Activated T-helper 1 cell treated with anti-CD3 and anti-CD28 coated beads, Interleukin-2, amount 50 U/mL, for 16 hours (primary cell): ENCODE results near the gene SLITRK2.

ENCODE experiments used
- DNase-seq, 2 donors: peaks; one replicate each; pipeline ENCODE4 v3.0.0-alpha.2; 2020; ENCODE audit warnings: low read depth in 1 of 2, low spot score in 1 of 2

SLITRK2 gene, protein sequence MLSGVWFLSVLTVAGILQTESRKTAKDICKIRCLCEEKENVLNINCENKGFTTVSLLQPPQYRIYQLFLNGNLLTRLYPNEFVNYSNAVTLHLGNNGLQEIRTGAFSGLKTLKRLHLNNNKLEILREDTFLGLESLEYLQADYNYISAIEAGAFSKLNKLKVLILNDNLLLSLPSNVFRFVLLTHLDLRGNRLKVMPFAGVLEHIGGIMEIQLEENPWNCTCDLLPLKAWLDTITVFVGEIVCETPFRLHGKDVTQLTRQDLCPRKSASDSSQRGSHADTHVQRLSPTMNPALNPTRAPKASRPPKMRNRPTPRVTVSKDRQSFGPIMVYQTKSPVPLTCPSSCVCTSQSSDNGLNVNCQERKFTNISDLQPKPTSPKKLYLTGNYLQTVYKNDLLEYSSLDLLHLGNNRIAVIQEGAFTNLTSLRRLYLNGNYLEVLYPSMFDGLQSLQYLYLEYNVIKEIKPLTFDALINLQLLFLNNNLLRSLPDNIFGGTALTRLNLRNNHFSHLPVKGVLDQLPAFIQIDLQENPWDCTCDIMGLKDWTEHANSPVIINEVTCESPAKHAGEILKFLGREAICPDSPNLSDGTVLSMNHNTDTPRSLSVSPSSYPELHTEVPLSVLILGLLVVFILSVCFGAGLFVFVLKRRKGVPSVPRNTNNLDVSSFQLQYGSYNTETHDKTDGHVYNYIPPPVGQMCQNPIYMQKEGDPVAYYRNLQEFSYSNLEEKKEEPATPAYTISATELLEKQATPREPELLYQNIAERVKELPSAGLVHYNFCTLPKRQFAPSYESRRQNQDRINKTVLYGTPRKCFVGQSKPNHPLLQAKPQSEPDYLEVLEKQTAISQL

GRCh38 chrX:145817331-145818185 is at the start of gene SLITRK2:
Gene SLITRK2, plus strand, starts transcription at chrX:145817829. Its CDS starts 4,597 bp downstream, at chrX:145822426.
- DNase-seq, result no peak

GRCh38 chrX:145773006-145773405 is 44.6 kb upstream of the SLITRK2 start:
- DNase-seq, result no peak

- DNase-seq, result no peak
These were observed 25.3 kb upstream of the SLITRK2 start for GRCh38 chrX:145792281-145792680.

DNA sequence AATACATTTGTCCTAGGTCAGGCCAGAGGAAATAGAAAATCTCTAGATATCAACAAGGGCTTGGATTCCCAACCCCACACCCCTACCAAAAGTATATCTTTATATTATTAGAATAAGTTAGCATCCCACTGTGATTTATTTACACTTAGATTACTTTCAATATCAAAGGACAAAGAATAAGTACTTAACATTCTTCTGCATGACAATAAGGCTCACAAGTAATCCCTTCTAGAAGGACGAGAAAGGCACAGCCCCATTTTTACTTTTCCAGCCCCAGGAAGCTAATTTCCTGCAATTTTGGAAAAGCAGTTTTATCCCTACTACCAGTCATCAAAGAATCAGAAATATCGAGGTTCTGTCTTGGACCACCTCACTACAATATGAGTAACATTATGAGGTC is 14.1 kb upstream of the SLITRK2 start:
- DNase-seq, result no peak

DNA sequence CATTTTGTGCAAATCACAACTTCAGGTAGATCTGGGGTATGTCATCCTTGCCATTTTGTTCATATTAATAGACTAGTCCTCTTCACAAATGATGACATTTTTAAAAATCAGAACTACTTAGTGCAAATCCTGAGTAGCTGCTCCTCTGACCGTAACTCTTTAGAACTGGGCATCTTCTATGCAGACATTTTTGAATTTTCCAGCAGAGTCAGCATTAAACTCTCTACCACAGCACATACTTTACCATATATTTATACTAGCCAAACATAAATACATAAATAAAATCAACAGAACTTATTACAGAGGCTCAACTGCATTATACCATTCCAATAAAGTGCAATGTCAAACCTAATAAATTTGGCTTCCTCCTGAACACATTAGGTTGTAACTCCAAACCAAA is 4.5 kb upstream of the SLITRK2 start:
- DNase-seq, result no peak

GRCh38 chrX:145816601-145817315 is 871 bp upstream of the SLITRK2 start:
- DNase-seq, result no peak

GRCh38 chrX:145818186-145819113 is 821 bp downstream of the SLITRK2 start:
- no peak for DNase-seq

DNA sequence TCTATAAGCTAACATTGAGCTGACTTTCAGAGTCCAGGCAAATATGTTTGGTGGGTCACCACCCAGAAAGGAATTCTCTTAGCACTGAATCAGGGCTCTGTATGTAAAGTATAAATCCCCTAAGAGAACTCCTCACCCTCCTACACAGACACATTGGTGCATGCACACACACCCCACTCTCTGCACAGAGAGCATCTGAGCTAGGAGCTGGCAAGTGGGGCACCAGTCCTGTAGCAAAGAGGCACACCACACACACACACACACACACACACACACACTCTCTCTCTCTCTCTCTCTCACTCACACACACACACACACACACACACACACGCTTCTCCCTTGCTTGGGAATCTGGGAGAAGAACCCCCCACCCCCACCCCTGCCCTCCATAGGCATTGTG is 3.2 kb downstream of the SLITRK2 start:
- no peak for DNase-seq

DNA sequence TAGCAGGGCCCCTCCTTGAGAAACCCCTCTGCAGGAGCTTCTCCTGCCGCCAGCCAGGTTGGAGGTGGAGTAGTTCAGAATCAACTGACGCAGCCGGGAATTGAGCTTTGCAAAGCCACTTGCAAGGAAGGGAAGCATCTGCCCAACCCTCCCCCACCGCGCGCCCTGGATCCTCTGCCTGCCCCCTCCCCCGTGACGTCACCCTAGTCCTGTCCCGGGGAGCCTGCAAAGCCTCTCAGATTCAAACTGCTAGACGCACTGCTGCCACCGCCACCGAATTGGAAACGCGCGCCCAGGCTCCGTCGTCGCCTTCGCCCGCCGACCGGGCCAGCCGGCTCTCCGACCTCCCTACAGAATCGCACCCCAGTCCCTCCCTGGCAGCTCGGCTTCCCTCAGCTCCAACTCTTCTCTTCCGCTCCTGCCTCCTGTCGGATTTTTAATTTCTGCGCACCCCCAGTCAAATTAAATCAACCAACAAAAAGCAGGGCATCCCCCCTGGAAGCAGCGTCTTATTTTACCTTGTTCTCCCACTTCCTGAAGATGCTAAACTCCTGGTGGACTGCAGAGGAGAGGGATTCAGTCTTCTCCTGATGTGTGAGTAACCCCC is 3.8 kb downstream of the SLITRK2 start:
- no peak for DNase-seq

DNA sequence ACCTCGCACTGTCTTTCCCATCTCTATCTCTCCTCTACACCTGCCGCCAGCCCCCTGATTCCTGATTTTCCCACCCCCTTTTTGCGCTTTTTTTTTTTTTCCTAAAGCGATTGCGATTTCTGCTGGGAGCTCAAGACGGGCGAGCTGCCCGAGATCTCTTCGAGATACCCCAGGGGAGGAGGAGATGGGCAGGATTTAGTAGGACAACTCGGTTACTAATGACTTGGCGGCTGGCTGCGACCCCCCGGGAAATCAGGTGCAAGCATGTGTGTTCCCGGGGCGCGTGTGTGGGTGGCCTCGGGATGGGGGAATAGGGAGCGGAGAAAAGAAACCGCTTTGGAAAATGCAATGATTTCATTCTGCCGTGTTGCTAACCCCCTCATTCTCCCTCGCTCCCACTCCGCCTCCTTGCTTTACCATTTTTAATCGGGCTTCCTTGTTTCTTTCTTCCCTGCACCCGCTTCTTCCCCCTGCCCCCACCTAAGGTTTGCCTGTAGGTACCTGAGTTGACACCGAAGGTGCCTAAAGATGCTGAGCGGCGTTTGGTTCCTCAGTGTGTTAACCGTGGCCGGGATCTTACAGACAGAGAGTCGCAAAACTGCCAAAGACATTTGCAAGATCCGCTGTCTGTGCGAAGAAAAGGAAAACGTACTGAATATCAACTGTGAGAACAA is 4.4 kb downstream of the SLITRK2 start:
- DNase-seq, result no peak

DNA sequence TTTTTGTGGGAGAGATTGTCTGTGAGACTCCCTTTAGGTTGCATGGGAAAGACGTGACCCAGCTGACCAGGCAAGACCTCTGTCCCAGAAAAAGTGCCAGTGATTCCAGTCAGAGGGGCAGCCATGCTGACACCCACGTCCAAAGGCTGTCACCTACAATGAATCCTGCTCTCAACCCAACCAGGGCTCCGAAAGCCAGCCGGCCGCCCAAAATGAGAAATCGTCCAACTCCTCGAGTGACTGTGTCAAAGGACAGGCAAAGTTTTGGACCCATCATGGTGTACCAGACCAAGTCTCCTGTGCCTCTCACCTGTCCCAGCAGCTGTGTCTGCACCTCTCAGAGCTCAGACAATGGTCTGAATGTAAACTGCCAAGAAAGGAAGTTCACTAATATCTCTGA is 5.5 kb downstream of the SLITRK2 start:
- no peak for DNase-seq

- DNase-seq, result no peak
These were observed 8.3 kb downstream of the SLITRK2 start for GRCh38 chrX:145825896-145826295.

DNA sequence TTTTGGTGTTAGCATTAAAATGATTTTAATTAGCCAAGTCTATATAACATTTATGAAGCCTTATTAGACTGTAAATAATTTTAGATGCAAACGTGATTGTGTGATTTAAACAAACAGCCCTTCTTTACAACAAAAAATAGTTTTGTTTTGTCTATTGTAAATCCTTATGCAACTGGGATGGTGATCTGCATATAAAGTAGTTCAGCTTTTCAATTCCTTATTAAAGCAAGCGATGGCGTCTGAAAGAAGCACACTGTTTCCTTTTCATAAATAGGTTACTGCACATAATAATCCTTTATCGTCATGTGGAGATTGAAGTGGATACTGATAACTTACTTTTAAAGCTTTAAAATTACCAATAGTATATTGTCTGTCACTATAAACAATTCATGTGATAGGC is 8.8 kb downstream of the SLITRK2 start:
- no peak for DNase-seq

- DNase-seq, result no peak
These were observed 15.2 kb downstream of the SLITRK2 start for GRCh38 chrX:145832796-145833195.

DNA sequence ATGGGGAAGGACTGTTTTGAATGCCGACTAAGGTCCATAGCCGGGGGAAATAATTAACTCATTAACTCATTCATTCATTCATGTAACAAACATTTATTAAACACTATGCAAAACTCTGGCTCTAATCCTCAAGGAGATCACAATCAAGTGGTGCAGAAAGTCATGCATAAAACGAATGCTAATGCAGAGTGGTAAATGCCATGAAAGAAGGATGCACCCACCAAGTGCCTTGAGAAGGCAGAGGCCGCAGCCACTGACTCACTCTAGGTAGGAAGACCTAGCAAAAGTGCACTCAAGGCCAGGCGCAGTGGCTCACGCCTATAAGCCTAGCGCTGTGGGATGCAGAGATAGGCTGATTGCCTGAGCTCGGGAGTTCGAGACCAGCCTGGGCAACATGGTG is 22.9 kb downstream of the SLITRK2 start:
- DNase-seq, result no peak

GRCh38 chrX:145843146-145843904 is 25.7 kb downstream of the SLITRK2 start:
- no peak for DNase-seq

- DNase-seq, result no peak
These were observed 27.3 kb downstream of the SLITRK2 start for GRCh38 chrX:145844886-145845285.

DNA sequence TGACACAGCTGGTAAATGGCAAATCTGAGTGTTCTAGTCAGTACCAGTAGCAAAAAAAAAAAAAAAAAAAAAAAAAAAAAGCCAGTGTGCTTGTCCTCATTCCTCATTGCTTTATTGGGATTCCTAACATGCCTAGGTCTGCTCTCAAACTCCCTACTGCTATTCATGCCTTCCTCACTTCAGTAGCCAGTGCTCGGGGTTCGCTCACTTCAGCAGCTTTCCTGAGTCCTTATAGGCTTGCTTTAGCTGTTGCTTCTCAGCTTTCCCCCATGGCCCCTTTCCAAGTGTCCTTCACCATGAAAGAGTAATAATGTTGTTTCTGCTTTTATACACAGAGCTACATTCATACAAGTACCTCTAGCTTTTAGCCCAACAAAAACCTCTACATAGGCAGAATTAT is 30.8 kb downstream of the SLITRK2 start:
- no peak for DNase-seq
